ENCODE results near the gene SH2D5. TPM values are rescaled to one million over a fixed set of nuclear protein-coding genes. Genes with fewer than 3 reads are reported as not detected.

The SH2D5 gene
- total RNA-seq, 1 donor from 2014 or later = 1.2 TPM

DNA sequence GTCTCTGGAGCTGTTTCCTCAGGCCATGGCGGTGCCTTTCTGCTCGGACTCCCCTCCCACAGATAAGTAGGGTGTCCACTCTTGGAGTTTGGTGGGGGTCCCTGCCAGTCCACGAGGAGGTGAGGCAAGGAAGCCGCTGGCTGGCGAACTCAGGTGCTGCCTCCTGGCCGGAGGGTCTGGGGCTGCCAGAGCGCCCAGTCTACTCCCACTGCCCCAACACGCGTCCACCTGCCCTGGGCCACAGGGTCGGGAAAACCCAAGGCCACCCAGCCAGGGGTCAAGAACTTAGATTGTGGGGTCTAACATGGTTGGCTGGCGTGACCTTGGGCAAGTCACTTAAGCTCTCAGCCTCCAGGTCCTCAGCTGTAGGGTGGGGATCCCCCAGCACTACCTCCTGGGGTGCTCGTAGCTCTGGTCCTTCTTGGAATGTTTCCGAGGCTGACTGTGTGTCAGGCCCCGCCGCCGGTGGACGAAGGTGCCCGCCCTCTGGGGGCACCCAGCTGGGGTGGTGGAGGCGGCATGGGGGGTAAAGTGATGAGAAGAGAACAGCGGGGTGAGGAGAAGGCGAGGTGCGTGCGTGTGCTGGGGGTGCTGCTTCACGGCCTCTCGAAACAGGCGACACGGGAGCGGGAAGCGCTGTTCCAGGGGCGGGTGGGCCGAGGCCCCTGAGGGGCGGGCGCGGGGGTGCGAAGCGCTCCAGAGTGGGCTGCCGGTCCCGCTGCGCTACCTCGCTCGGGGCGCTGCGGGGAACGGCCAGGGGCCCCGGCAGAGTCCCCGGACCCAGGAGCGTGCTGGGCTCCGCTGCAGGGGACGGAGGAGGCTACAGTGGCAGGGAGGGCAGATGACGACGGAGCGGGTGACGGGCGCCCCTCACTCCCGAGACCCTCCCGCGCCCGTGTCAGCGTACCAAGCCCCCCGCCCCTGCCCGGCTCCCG is 1.2 kb downstream of the SH2D5 start:
- Mint-ChIP-seq H3K27ac (ENCODE audit: unreplicated experiment) (no peak overlapping the region), H3K4me1 (ENCODE audit: low read depth, unreplicated experiment) (peaks cover 6% of the 10 kb centered on the region), H3K9me3 (ENCODE audit: unreplicated experiment) (peaks cover 6% of the 10 kb centered on the region), H3K4me3 (ENCODE audit: unreplicated experiment) (no peak overlapping the region), H3K27me3 (ENCODE audit: unreplicated experiment) (peaks cover 16% of the 10 kb centered on the region), H3K36me3 (ENCODE audit: unreplicated experiment) (peaks cover 5% of the 10 kb centered on the region)
- TF ChIP-seq, protein P1, sequence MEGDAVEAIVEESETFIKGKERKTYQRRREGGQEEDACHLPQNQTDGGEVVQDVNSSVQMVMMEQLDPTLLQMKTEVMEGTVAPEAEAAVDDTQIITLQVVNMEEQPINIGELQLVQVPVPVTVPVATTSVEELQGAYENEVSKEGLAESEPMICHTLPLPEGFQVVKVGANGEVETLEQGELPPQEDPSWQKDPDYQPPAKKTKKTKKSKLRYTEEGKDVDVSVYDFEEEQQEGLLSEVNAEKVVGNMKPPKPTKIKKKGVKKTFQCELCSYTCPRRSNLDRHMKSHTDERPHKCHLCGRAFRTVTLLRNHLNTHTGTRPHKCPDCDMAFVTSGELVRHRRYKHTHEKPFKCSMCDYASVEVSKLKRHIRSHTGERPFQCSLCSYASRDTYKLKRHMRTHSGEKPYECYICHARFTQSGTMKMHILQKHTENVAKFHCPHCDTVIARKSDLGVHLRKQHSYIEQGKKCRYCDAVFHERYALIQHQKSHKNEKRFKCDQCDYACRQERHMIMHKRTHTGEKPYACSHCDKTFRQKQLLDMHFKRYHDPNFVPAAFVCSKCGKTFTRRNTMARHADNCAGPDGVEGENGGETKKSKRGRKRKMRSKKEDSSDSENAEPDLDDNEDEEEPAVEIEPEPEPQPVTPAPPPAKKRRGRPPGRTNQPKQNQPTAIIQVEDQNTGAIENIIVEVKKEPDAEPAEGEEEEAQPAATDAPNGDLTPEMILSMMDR (IDR thresholded peaks at IDR 0.05; ENCODE audit: partially characterized antibody, unreplicated experiment) = no peak
- DNase-seq = no peak

DNA sequence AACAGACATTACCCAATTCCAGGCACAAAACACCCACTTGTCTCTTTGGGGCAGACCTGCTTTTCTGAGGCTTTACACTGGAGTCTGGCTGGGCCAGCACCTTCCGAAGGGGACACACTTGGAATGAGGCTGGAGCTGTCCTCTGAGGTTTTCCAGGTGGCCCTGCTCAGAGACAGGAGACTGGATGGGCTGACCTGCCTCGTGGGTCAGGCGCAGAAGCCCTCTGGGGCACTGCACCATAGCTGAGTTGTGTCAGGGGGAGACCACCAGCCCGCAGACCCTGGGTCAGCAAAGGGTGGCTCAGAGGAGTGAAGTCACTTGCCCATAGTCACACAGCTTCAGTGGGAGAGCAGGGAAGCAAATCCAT is 1.8 kb downstream of the SH2D5 start:
- H3K4me1 Mint-ChIP-seq (ENCODE audit: low read depth, unreplicated experiment) = peaks cover 6% of the 10 kb centered on the region
- DNase-seq = no peak
- H3K4me3 Mint-ChIP-seq (ENCODE audit: unreplicated experiment) = no peak overlapping the region
- peaks cover 5% of the 10 kb centered on the region for H3K36me3 Mint-ChIP-seq (ENCODE audit: unreplicated experiment)
- H3K27me3 Mint-ChIP-seq (ENCODE audit: unreplicated experiment) = peaks cover 16% of the 10 kb centered on the region
- peaks cover 6% of the 10 kb centered on the region for H3K9me3 Mint-ChIP-seq (ENCODE audit: unreplicated experiment)
- TF ChIP-seq, protein P1 (IDR thresholded peaks at IDR 0.05; ENCODE audit: partially characterized antibody, unreplicated experiment) = no peak
- H3K27ac Mint-ChIP-seq (ENCODE audit: unreplicated experiment) = no peak overlapping the region

DNA sequence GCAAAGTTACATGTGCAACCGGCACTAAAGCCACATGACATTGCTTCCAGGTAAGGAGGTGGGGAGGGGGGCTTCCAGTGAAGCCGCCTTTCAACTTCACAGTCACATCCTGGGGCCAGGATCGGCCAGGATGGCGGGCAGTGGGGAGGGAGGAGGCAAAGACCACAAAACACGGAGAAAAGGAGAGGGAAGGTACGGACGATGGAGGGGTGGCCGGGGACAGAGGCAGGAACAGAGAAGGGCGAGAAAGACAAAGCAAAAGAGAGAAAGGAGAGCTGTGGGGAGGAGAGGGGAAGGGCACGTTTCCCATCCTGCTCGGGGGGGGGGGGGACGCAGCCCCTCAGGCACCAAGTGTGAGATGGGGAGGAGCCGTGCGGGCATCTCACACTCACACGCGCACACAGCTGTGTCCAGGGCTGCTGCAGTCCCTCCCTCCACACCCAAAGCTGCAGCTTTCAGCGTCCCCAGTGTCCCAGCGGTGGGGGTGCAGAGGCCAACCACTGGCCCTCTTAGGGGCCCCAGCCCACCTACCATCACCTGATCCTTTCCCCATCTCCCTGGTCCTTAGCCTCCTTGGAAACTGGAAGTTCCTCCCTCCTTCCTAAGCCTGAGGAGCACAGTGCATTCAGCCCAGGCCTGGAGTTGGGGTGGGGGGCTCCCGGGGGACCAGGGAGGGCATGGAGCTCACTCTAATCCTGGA is 2.4 kb downstream of the SH2D5 start:
- H3K4me3 Mint-ChIP-seq (ENCODE audit: unreplicated experiment) = peak overlapping the region; percentile 34
- no peak for DNase-seq
- peaks cover 16% of the 10 kb centered on the region for H3K27me3 Mint-ChIP-seq (ENCODE audit: unreplicated experiment)
- peaks cover 6% of the 10 kb centered on the region for H3K4me1 Mint-ChIP-seq (ENCODE audit: low read depth, unreplicated experiment)
- H3K27ac Mint-ChIP-seq (ENCODE audit: unreplicated experiment) = no peak overlapping the region
- H3K9me3 Mint-ChIP-seq (ENCODE audit: unreplicated experiment) = peaks cover 6% of the 10 kb centered on the region
- TF ChIP-seq, protein P1 (IDR thresholded peaks at IDR 0.05; ENCODE audit: partially characterized antibody, unreplicated experiment) = no peak
- peaks cover 5% of the 10 kb centered on the region for H3K36me3 Mint-ChIP-seq (ENCODE audit: unreplicated experiment)

DNA sequence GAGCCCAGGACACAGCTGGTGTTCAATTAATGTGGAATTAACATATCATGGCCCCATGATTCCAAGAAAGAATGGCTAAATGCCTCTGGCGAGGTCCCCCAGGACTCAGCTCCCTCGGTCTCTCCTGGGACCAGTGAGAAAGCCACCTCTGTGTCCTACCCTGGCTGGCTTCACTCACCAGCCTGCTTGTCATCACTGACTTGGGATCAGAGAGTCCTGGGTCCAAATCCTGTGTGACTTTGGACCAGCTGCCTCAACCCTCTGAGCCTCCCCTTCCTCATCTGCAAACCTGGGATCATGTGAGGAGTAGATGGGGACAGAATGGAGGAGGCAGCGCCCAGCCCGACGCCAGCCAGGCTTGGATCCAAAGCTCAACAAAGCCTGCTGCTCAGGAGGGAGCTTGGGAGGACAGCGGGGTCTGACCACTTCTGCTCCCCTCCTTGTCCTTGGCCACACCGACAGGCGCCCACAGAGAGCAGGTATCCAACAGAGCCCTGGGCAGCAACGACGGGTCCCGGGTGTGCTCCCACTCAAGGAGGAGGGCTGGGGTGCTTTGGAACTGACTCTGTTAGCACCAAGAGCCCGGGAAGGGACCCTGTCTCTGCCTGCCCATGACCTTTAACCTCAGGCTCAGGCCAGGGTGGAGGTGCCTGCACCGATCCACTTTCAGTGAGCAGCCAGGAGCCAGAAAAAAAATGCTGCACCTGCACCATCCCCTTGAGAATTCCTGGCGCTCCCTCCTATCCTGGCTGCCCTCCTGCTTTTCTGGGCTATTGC is 3.2 kb downstream of the SH2D5 start:
- Mint-ChIP-seq H3K27ac (ENCODE audit: unreplicated experiment) (no peak overlapping the region), H3K36me3 (ENCODE audit: unreplicated experiment) (peaks cover 5% of the 10 kb centered on the region), H3K9me3 (ENCODE audit: unreplicated experiment) (peaks cover 6% of the 10 kb centered on the region), H3K27me3 (ENCODE audit: unreplicated experiment) (peaks cover 16% of the 10 kb centered on the region), H3K4me3 (ENCODE audit: unreplicated experiment) (peak overlapping the region; percentile 34), H3K4me1 (ENCODE audit: low read depth, unreplicated experiment) (peaks cover 6% of the 10 kb centered on the region)
- DNase-seq = no peak
- TF ChIP-seq, protein P1 (IDR thresholded peaks at IDR 0.05; ENCODE audit: partially characterized antibody, unreplicated experiment) = no peak

All from glutamatergic neuron (in vitro differentiated cells).